ENCODE results near the gene MMRN2.

The MMRN2 gene

GRCh38 chr10:86968994-86969355 is 11.6 kb upstream of the MMRN2 start:
- H3K9ac ChIP-seq (ENCODE audit: low read depth, low read length), result no peak overlapping the region
- no peaks in the 10 kb centered on the region for H3K36me3 ChIP-seq (ENCODE audit: insufficient read depth, low read depth, low read length)
- peaks cover 30% of the 10 kb centered on the region for H3K27me3 ChIP-seq (ENCODE audit: insufficient read depth, low read length)
- H3K4me1 ChIP-seq (ENCODE audit: insufficient read depth, low read length), result peaks cover 12% of the 10 kb centered on the region; the same call in 1 of the 2 replicates
- no peak overlapping the region for H3K27ac ChIP-seq (ENCODE audit: low read length)
- no peak overlapping the region for H3K4me3 ChIP-seq (ENCODE audit: low read length)
- no peaks in the 10 kb centered on the region for H3K9me3 ChIP-seq (ENCODE audit: insufficient read depth, low read depth, low read length)

DNA sequence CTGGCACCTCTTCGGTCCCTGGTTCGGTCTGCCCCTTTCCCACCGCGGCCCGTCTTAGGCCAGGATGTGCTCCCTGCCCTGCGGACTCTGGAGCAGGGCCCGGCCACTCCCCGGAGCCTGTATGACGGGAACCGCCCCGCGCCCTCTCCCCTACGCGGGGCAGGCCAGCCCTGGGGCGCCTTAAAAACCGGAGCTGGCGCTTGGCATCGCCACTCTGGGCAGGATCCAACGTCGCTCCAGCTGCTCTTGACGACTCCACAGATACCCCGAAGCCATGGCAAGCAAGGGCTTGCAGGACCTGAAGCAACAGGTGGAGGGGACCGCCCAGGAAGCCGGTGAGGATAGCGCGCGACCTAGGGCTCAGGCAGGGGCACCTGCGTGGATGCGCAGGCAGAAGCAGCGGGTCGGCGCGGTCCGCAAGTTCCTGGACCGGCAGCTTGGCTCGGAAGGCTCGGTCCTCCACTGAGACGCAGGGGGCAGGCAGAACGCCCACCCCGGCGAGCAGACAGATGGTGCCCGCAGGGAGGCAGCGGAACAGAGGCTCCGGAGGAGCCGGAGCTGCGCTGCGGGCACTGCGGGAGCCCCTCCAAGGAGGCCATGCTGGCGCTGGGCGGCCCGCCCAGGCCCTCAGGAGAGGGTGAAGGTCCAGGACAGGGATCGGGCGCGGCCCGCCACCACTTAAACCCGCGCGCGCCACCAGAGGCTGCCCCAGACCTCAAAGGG is 11.0 kb upstream of the MMRN2 start, which contains the start of gene ADIRF:
TSS of gene ADIRF (plus strand) at position 212 of the 723 bp plus-strand sequence. CDS start at position 275, 63 bp downstream.
- no peak within 1 kb of the TSS for H3K9ac ChIP-seq (ENCODE audit: low read depth, low read length)
- H3K4me1 ChIP-seq (ENCODE audit: insufficient read depth, low read length), result peaks cover 12% of the 10 kb centered on the region; the same call in 1 of the 2 replicates
- H3K4me3 ChIP-seq (ENCODE audit: low read length), result no peak within 1 kb of the TSS
- H3K9me3 ChIP-seq (ENCODE audit: insufficient read depth, low read depth, low read length), result no peaks in the 10 kb centered on the region
- no peaks in the 10 kb centered on the region for H3K36me3 ChIP-seq (ENCODE audit: insufficient read depth, low read depth, low read length)
- H3K27me3 ChIP-seq (ENCODE audit: insufficient read depth, low read length), result peaks cover 30% of the 10 kb centered on the region
- H3K27ac ChIP-seq (ENCODE audit: low read length), result no peak within 1 kb of the TSS

GRCh38 chr10:86967481-86967941 is 10.1 kb upstream of the MMRN2 start:
- Histone ChIP-seq H3K27me3 (ENCODE audit: insufficient read depth, low read length) (peaks cover 23% of the 10 kb centered on the region), H3K9ac (ENCODE audit: low read depth, low read length) (no peak overlapping the region), H3K36me3 (ENCODE audit: insufficient read depth, low read depth, low read length) (no peaks in the 10 kb centered on the region), H3K4me1 (ENCODE audit: insufficient read depth, low read length) (peaks cover 12% of the 10 kb centered on the region; the same call in 1 of the 2 replicates), H3K9me3 (ENCODE audit: insufficient read depth, low read depth, low read length) (no peaks in the 10 kb centered on the region), H3K27ac (ENCODE audit: low read length) (no peak overlapping the region), H3K4me3 (ENCODE audit: low read length) (no peak overlapping the region)

- Histone ChIP-seq H3K4me3 (ENCODE audit: low read length) (no peak overlapping the region), H3K36me3 (ENCODE audit: insufficient read depth, low read depth, low read length) (no peaks in the 10 kb centered on the region), H3K4me1 (ENCODE audit: insufficient read depth, low read length) (peaks cover 9% of the 10 kb centered on the region; the same call in 1 of the 2 replicates), H3K27ac (ENCODE audit: low read length) (no peak overlapping the region), H3K9ac (ENCODE audit: low read depth, low read length) (peak overlapping the region; percentile 58; the same call in 1 of the 2 replicates), H3K27me3 (ENCODE audit: insufficient read depth, low read length) (peaks cover 9% of the 10 kb centered on the region; the same call in 1 of the 2 replicates), H3K9me3 (ENCODE audit: insufficient read depth, low read depth, low read length) (no peaks in the 10 kb centered on the region)
Measured at GRCh38 chr10:86965986-86966654, 8.7 kb upstream of the MMRN2 start.

DNA sequence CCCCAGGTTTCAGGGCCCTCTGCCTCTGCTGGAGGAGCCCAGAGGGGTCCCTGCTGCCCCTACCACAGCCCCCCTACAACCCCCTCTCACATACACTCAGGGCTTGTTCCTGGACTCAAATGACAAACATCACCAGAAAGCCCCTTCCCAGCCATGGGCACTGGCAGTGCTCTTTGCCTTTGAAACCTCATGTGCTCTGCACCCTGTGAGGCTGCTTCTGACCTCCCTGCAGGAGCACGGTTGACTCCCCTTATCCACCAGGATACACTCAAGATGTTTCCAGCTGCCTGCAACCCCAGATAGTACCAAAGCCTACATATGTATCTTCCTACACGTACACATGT is 7.4 kb upstream of the MMRN2 start:
- no peaks in the 10 kb centered on the region for H3K9me3 ChIP-seq (ENCODE audit: insufficient read depth, low read depth, low read length)
- H3K4me1 ChIP-seq (ENCODE audit: insufficient read depth, low read length), result peaks cover 8% of the 10 kb centered on the region; the same call in 1 of the 2 replicates
- H3K9ac ChIP-seq (ENCODE audit: low read depth, low read length), result no peak overlapping the region
- no peaks in the 10 kb centered on the region for H3K36me3 ChIP-seq (ENCODE audit: insufficient read depth, low read depth, low read length)
- H3K27ac ChIP-seq (ENCODE audit: low read length), result no peak overlapping the region
- H3K4me3 ChIP-seq (ENCODE audit: low read length), result no peak overlapping the region
- H3K27me3 ChIP-seq (ENCODE audit: insufficient read depth, low read length), result no peaks in the 10 kb centered on the region

- Histone ChIP-seq H3K27ac (ENCODE audit: low read length) (no peak overlapping the region), H3K4me1 (ENCODE audit: insufficient read depth, low read length) (peaks cover 8% of the 10 kb centered on the region; the same call in 1 of the 2 replicates), H3K9ac (ENCODE audit: low read depth, low read length) (no peak overlapping the region), H3K36me3 (ENCODE audit: insufficient read depth, low read depth, low read length) (no peaks in the 10 kb centered on the region), H3K9me3 (ENCODE audit: insufficient read depth, low read depth, low read length) (no peaks in the 10 kb centered on the region), H3K27me3 (ENCODE audit: insufficient read depth, low read length) (no peaks in the 10 kb centered on the region), H3K4me3 (ENCODE audit: low read length) (no peak overlapping the region)
Measured at GRCh38 chr10:86964061-86964846, 6.8 kb upstream of the MMRN2 start.

DNA sequence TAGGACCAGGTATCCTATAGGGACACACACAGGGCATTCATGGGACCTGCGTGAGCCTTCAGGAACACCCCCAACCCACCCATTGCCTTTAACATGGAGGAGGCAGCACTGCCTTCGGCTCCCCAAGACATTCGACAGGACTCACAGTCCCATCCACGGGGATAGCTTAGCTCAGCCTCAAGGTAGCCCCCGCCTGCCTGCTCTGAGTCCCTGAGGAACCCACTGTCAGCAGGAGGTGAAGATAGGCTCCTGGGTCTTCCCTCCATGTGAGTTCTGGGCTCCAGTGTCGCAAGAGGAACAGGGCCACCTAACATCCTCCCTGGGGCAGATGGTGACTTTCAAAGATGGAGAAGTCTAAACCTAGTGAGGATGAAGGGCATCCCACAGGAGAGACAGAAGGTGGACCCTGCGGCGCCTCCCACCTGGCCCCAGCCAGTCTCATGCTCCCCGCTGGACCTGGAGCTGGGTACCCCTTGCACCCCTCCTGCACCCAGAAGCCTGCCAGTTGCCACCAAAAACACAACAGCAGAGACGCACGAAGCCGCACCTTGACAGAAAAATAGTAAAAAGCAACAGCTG is 6.0 kb upstream of the MMRN2 start:
- Histone ChIP-seq H3K36me3 (ENCODE audit: insufficient read depth, low read depth, low read length) (no peaks in the 10 kb centered on the region), H3K4me3 (ENCODE audit: low read length) (no peak overlapping the region), H3K27me3 (ENCODE audit: insufficient read depth, low read length) (no peaks in the 10 kb centered on the region), H3K9ac (ENCODE audit: low read depth, low read length) (no peak overlapping the region), H3K9me3 (ENCODE audit: insufficient read depth, low read depth, low read length) (no peaks in the 10 kb centered on the region), H3K4me1 (ENCODE audit: insufficient read depth, low read length) (peaks cover 12% of the 10 kb centered on the region; the same call in 1 of the 2 replicates), H3K27ac (ENCODE audit: low read length) (no peak overlapping the region)

DNA sequence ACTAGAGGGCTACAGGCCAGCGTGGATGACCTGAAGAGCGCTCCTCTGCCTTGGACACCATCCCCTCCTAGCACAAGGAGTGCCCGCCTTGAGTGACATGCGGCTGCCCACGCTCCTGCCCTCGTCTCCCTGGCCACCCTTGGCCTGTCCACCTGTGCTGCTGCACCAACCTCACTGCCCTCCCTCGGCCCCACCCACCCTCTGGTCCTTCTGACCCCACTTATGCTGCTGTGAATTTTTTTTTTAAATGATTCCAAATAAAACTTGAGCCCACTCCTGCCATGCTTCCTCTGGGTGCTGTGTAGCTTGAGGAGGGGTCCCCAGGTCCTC is 5.5 kb upstream of the MMRN2 start:
- Histone ChIP-seq H3K27ac (ENCODE audit: low read length) (no peak overlapping the region), H3K4me1 (ENCODE audit: insufficient read depth, low read length) (peaks cover 12% of the 10 kb centered on the region; the same call in 1 of the 2 replicates), H3K9ac (ENCODE audit: low read depth, low read length) (no peak overlapping the region), H3K9me3 (ENCODE audit: insufficient read depth, low read depth, low read length) (no peaks in the 10 kb centered on the region), H3K36me3 (ENCODE audit: insufficient read depth, low read depth, low read length) (no peaks in the 10 kb centered on the region), H3K4me3 (ENCODE audit: low read length) (no peak overlapping the region), H3K27me3 (ENCODE audit: insufficient read depth, low read length) (no peaks in the 10 kb centered on the region)

- H3K9ac ChIP-seq (ENCODE audit: low read depth, low read length), result no peak overlapping the region
- no peak overlapping the region for H3K27ac ChIP-seq (ENCODE audit: low read length)
- peaks cover 12% of the 10 kb centered on the region; the same call in 1 of the 2 replicates for H3K4me1 ChIP-seq (ENCODE audit: insufficient read depth, low read length)
- H3K9me3 ChIP-seq (ENCODE audit: insufficient read depth, low read depth, low read length), result no peaks in the 10 kb centered on the region; the same call in 1 of the 2 replicates
- no peaks in the 10 kb centered on the region for H3K36me3 ChIP-seq (ENCODE audit: insufficient read depth, low read depth, low read length)
- no peak overlapping the region for H3K4me3 ChIP-seq (ENCODE audit: low read length)
- no peaks in the 10 kb centered on the region for H3K27me3 ChIP-seq (ENCODE audit: insufficient read depth, low read length)
Measured at GRCh38 chr10:86962136-86962980, 4.9 kb upstream of the MMRN2 start.

DNA sequence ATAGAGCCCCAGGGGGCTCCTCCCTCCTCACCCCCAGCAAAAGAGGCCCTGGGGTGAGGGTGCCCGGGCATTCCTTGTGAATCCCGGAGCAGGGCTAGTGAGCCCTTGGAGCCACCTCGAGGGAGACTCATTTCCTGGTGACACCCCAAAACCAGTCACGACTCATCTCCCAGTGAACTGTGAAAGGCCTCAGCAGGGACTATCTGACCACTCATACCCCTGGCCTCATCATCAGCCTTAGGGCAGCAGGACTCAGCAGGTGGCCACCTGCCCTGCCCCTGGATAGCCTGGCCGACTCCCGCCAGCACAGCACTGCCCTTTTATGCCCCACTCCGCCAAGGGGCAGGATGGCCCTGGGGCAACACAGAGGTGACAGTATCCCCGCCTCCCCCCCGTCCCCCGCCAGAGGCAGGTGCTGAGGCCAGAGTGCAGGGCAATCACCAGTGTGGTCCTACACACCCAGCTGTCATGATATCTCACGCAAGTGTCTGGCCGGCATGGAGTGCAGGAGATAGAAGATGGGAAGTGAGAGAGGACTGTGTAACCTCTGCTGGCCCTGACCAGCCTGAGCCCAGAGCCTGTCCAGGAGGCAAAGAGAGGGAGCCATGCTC is 4.2 kb upstream of the MMRN2 start:
- H3K4me1 ChIP-seq (ENCODE audit: insufficient read depth, low read length), result peaks cover 12% of the 10 kb centered on the region; the same call in 1 of the 2 replicates
- H3K9ac ChIP-seq (ENCODE audit: low read depth, low read length), result no peak overlapping the region
- no peaks in the 10 kb centered on the region; the same call in 1 of the 2 replicates for H3K9me3 ChIP-seq (ENCODE audit: insufficient read depth, low read depth, low read length)
- H3K36me3 ChIP-seq (ENCODE audit: insufficient read depth, low read depth, low read length), result no peaks in the 10 kb centered on the region
- H3K27ac ChIP-seq (ENCODE audit: low read length), result no peak overlapping the region
- no peak overlapping the region for H3K4me3 ChIP-seq (ENCODE audit: low read length)
- H3K27me3 ChIP-seq (ENCODE audit: insufficient read depth, low read length), result no peaks in the 10 kb centered on the region
